Breast epithelium (tissue), 4 donors: ENCODE data around the gene GEMIN4. TPM values are rescaled to one million over a fixed set of nuclear protein-coding genes. Genes with fewer than 3 reads are reported as not detected.

Experiments
- DNase-seq, 2 donors: peaks; one replicate each; pipeline ENCODE4 v3.0.0-alpha.2; 2019; ENCODE audit warnings: low spot score in 2 of 2
- H3K27ac ChIP-seq, 2 donors: fragments of 200-600 bp; sonication (generic) in 1 of 2; one replicate each; pipeline ENCODE4 v1.5.1; 2016 to 2019; ENCODE audit warnings: mild to moderate bottlenecking in 1 of 2
- H3K27me3 ChIP-seq, 2 donors: fragments of 200-600 bp; sonication (generic) in 1 of 2; one replicate each; pipeline versions ENCODE4 v1.5.1 to v1.6.0; 2017 to 2019; ENCODE audit warnings: control low read depth in 1 of 2, mild to moderate bottlenecking in 1 of 2
- H3K36me3 ChIP-seq: fragments of 200-600 bp; one replicate; pipeline ENCODE4 v1.5.1; 2019
- H3K4me1 ChIP-seq, 2 donors: fragments of 200-600 bp; sonication (generic); one replicate each; pipeline ENCODE4 v1.5.1; 2016 to 2019; ENCODE audit warnings: control low read depth in 1 of 2
- H3K4me3 ChIP-seq, 3 donors: fragments of 200-600 bp; sonication (generic); 1 replicate in 2 of 3; 2 replicates in 1 of 3; pipeline ENCODE4 v1.5.1; 2016 to 2019; ENCODE audit warnings: mild to moderate bottlenecking in 3 of 3, moderate library complexity in 2 of 3
- H3K9me3 ChIP-seq, 2 donors: fragments of 200-600 bp; sonication (generic) in 1 of 2; one replicate each; pipeline ENCODE4 v1.5.1; 2016 to 2019; ENCODE audit warnings: control low read depth in 1 of 2
- CTCF ChIP-seq, 3 donors: fragments of 450-650 bp; IDR thresholded peaks; one replicate each; pipeline ENCODE4 v1.5.1; 2016 to 2017; ENCODE audit warnings: antibody characterized with exemption in 3 of 3, mild to moderate bottlenecking in 3 of 3, moderate library complexity in 3 of 3
- POLR2A ChIP-seq: fragments of 450-650 bp; IDR thresholded peaks from one replicate; pipeline ENCODE4 v1.6.1; 2016; ENCODE audit warnings: antibody characterized with exemption, mild to moderate bottlenecking, moderate library complexity
- POLR2AphosphoS5 ChIP-seq, 3 donors: sonication (generic); formaldehyde crosslinking; IDR thresholded peaks; one replicate each; pipeline ENCODE4 v1.6.1; 2017; ENCODE audit warnings: antibody characterized with exemption in 3 of 3
- intact Hi-C: fragments of 100-400 bp; cut with DNase I; formaldehyde crosslinking; loops from one replicate; pipeline ENCODE4 v1.15.1; 2023; ENCODE audit warnings: low total_unique reads
- total RNA-seq, 3 donors: library from RNA; depleted of rRNA; stranded (reverse); fragments of >200 nt; gene quantifications; one replicate each; pipeline ENCODE4 v1.1.0, GENCODE V29; 2016

GEMIN4 gene
- total RNA-seq, 3 donors from 2014 or later = 21.0 to 25.1 (median 22.1) TPM

- Histone ChIP-seq H3K27me3 (no peaks in the 10 kb centered on the region), H3K4me1 (peaks cover 0 to 10% of the 10 kb centered on the region in 2 donors), H3K9me3 (no peaks in the 10 kb centered on the region), H3K36me3 (no peaks in the 10 kb centered on the region), H3K4me3 (no peak overlapping the region), H3K27ac (no peak overlapping the region)
- DNase-seq = no peak
- intact Hi-C loops = no loop called here
- TF ChIP-seq CTCF (IDR thresholded peaks at IDR 0.05) (no peak), POLR2AphosphoS5 (IDR thresholded peaks at IDR 0.05) (no peak), POLR2A (no peak)
Measured at GRCh38 chr17:728911-729310, 23.2 kb downstream of the GEMIN4 start.

- no peaks in the 10 kb centered on the region for H3K36me3 ChIP-seq
- H3K4me1 ChIP-seq = peaks cover 0 to 3% of the 10 kb centered on the region in 2 donors
- no peak for DNase-seq
- H3K9me3 ChIP-seq = no peaks in the 10 kb centered on the region
- H3K27me3 ChIP-seq = no peaks in the 10 kb centered on the region
- TF ChIP-seq CTCF (IDR thresholded peaks at IDR 0.05) = no peak
- no peak for TF ChIP-seq POLR2AphosphoS5 (IDR thresholded peaks at IDR 0.05)
- no peak for TF ChIP-seq POLR2A
- no peak overlapping the region for H3K4me3 ChIP-seq
- intact Hi-C loops = no loop called here
- H3K27ac ChIP-seq = no peak overlapping the region
Measured at GRCh38 chr17:726271-726919, 25.7 kb downstream of the GEMIN4 start.

- Histone ChIP-seq H3K27me3 (no peaks in the 10 kb centered on the region), H3K36me3 (no peaks in the 10 kb centered on the region), H3K4me1 (no peaks in the 10 kb centered on the region), H3K27ac (no peak overlapping the region), H3K9me3 (no peaks in the 10 kb centered on the region), H3K4me3 (no peak overlapping the region)
- intact Hi-C loops = no loop called here
- TF ChIP-seq POLR2A (no peak), CTCF (IDR thresholded peaks at IDR 0.05) (no peak)
- no peak for DNase-seq
Measured at GRCh38 chr17:725746-726145, 26.3 kb downstream of the GEMIN4 start.

GRCh38 chr17:725084-725483 is 27.0 kb downstream of the GEMIN4 start:
- H3K27me3 ChIP-seq = no peaks in the 10 kb centered on the region
- no peaks in the 10 kb centered on the region for H3K36me3 ChIP-seq
- H3K27ac ChIP-seq = no peak overlapping the region
- no peak overlapping the region for H3K4me3 ChIP-seq
- intact Hi-C loops = no loop called here
- DNase-seq = no peak
- H3K9me3 ChIP-seq = no peaks in the 10 kb centered on the region
- no peaks in the 10 kb centered on the region for H3K4me1 ChIP-seq
- TF ChIP-seq CTCF (IDR thresholded peaks at IDR 0.05) = no peak
- TF ChIP-seq POLR2AphosphoS5 (IDR thresholded peaks at IDR 0.05) = no peak
- no peak for TF ChIP-seq POLR2A

GRCh38 chr17:721540-721937 is 30.5 kb downstream of the GEMIN4 start:
- no peaks in the 10 kb centered on the region for H3K27me3 ChIP-seq
- H3K27ac ChIP-seq = peak overlapping the region in 1 of 2 donors; percentile 48
- H3K4me3 ChIP-seq = no peak overlapping the region
- no peak for TF ChIP-seq POLR2A
- TF ChIP-seq POLR2AphosphoS5 (IDR thresholded peaks at IDR 0.05) = no peak
- no peak for TF ChIP-seq CTCF (IDR thresholded peaks at IDR 0.05)
- no peaks in the 10 kb centered on the region for H3K4me1 ChIP-seq
- intact Hi-C loops = no loop called here
- H3K36me3 ChIP-seq = no peaks in the 10 kb centered on the region
- no peak for DNase-seq
- H3K9me3 ChIP-seq = no peaks in the 10 kb centered on the region
